BJ (cell line): Measurements from ENCODE around the gene NRBP1. TPM values are rescaled to one million over a fixed set of nuclear protein-coding genes. Genes with fewer than 3 reads are reported as not detected.

Experiments
- CTCF ChIA-PET: fragments of 350-600 bp; formaldehyde crosslinking; extraction: SDS; loops from one replicate; lab custom pipeline; 2021; ENCODE audit warnings: antibody characterized with exemption, inconsistent platforms; lab: Yijun Ruan, JAX
- POLR2A ChIA-PET: fragments of 300-600 bp; sonication (Branson Sonifier 250); formaldehyde crosslinking; extraction: SDS; loops from one replicate; lab custom pipeline; 2021; ENCODE audit warnings: antibody characterized with exemption; lab: Charles Lee
- DNase-seq: peaks from one replicate; pipeline ENCODE4 v3.0.0-alpha.2; 2011; ENCODE audit warnings: low read depth
- H3K27me3 ChIP-seq: 2 replicates; pipeline ENCODE4 v1.6.0; 2011; ENCODE audit warnings: low read length; ENCODE audit not compliant: control insufficient read depth, insufficient read depth
- H3K36me3 ChIP-seq: 2 replicates; pipeline ENCODE4 v1.5.1; 2011; ENCODE audit warnings: low read length; ENCODE audit not compliant: control insufficient read depth, insufficient read depth
- H3K4me3 ChIP-seq: 2 replicates; pipeline ENCODE4 v1.5.1; 2011; ENCODE audit warnings: low read depth, mild to moderate bottlenecking, control low read depth, low read length
- polyA plus RNA-seq: library from polyadenylated mRNA; depleted of rRNA; stranded (reverse); fragments of >200 nt; gene quantifications from 2 replicates; pipeline ENCODE4 v1.2.3, GENCODE V29; 2011
- TF ChIP-seq, protein P1 (sequence below): IDR thresholded peaks from 2 replicates; pipeline ENCODE4 v1.5.1; 2011; ENCODE audit warnings: low read depth, mild to moderate bottlenecking, control low read depth, inconsistent platforms, low read length, moderate library complexity; ENCODE audit not compliant: insufficient read depth

Gene NRBP1
- polyA plus RNA-seq, 1 experiment: 270 TPM

DNA sequence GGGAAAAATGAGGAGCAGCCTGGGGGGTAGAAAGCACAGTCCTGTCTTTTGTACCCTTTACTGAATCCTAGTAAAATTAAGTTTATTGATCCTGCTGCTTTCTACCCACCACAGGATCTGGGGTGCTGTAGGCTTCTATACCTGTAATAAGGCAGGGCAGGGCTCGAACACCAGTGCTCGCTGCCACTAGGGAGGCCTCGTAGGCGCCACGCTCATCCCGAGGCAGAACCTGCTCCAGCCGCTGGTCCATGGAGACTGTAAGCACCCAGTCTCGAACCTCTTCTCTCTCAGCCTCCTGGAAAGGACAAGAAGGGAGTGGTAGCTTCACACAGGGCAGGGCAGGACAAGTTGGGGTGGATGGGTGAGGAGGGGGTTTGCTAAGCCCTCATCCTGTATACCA lies 16.7 kb downstream of the NRBP1 start:
- Histone ChIP-seq H3K4me3 (no peak overlapping the region), H3K36me3 (peaks cover 17% of the 10 kb centered on the region), H3K27me3 (no peaks in the 10 kb centered on the region)
- POLR2A ChIA-PET: no interaction called here
- TF ChIP-seq, protein P1, sequence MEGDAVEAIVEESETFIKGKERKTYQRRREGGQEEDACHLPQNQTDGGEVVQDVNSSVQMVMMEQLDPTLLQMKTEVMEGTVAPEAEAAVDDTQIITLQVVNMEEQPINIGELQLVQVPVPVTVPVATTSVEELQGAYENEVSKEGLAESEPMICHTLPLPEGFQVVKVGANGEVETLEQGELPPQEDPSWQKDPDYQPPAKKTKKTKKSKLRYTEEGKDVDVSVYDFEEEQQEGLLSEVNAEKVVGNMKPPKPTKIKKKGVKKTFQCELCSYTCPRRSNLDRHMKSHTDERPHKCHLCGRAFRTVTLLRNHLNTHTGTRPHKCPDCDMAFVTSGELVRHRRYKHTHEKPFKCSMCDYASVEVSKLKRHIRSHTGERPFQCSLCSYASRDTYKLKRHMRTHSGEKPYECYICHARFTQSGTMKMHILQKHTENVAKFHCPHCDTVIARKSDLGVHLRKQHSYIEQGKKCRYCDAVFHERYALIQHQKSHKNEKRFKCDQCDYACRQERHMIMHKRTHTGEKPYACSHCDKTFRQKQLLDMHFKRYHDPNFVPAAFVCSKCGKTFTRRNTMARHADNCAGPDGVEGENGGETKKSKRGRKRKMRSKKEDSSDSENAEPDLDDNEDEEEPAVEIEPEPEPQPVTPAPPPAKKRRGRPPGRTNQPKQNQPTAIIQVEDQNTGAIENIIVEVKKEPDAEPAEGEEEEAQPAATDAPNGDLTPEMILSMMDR: no peak
- DNase-seq: no peak
- CTCF ChIA-PET: interaction anchor here (1.2 kb wide), 1 partner anchor 15 kb away, joined by 3 read pairs; no protein-coding TSS in a partner anchor

- peaks cover 13% of the 10 kb centered on the region for H3K36me3 ChIP-seq
Observed at GRCh38 chr2:27445615-27446014, 17.2 kb downstream of the NRBP1 start.

GRCh38 chr2:27446057-27446456 lies 17.6 kb downstream of the NRBP1 start:
- no peaks in the 10 kb centered on the region for H3K27me3 ChIP-seq
- no peak overlapping the region for H3K4me3 ChIP-seq
- CTCF ChIA-PET: interaction anchor here (0.7 to 1.2 kb wide), 2 partner anchors 16 to 37 kb away, joined by 3 read pairs; partner anchors contain the start of gene PPM1G
- no peak for DNase-seq
- TF ChIP-seq, protein P1: no peak
- peaks cover 10% of the 10 kb centered on the region for H3K36me3 ChIP-seq
- POLR2A ChIA-PET: interaction anchor here (0.6 kb wide), 1 partner anchor 1047 kb away, joined by 4 read pairs; no protein-coding TSS in a partner anchor

More at GRCh38 chr2:27445615-27446014, 17.2 kb downstream of the NRBP1 start:
- ChIA-PET POLR2A (interaction anchor here (0.6 kb wide), 1 partner anchor 1047 kb away, joined by 4 read pairs; no protein-coding TSS in a partner anchor), CTCF (interaction anchor here (0.7 to 1.2 kb wide), 2 partner anchors 15 to 36 kb away, joined by 3 read pairs; partner anchors contain the start of gene PPM1G)
- Histone ChIP-seq H3K4me3 (no peak overlapping the region), H3K27me3 (no peaks in the 10 kb centered on the region)
- TF ChIP-seq, protein P1: no peak
- no peak for DNase-seq

GRCh38 chr2:27448381-27448780 lies 19.9 kb downstream of the NRBP1 start:
- Histone ChIP-seq H3K4me3 (no peak overlapping the region), H3K36me3 (peaks cover 6% of the 10 kb centered on the region), H3K27me3 (no peaks in the 10 kb centered on the region)
- POLR2A ChIA-PET: no interaction called here
- CTCF ChIA-PET: interaction anchor here (1.0 to 2.1 kb wide), 3 partner anchors 14 to 236 kb away, joined by 3 to 5 read pairs (median 4); no protein-coding TSS in a partner anchor
- no peak for DNase-seq
- TF ChIP-seq, protein P1: no peak

- CTCF ChIA-PET: no interaction called here
- peaks cover 16% of the 10 kb centered on the region for H3K36me3 ChIP-seq
- TF ChIP-seq, protein P1: no peak
- DNase-seq: no peak
- POLR2A ChIA-PET: no interaction called here
- no peak overlapping the region for H3K4me3 ChIP-seq
- no peaks in the 10 kb centered on the region for H3K27me3 ChIP-seq
Observed at GRCh38 chr2:27451095-27451494, 22.7 kb downstream of the NRBP1 start.
